Measurements from ENCODE around the gene SYNGR1. TPM values are rescaled to one million over a fixed set of nuclear protein-coding genes. Genes with fewer than 3 reads are reported as not detected.
"Not testable (repeated sequence)": the region's sequence is repeated elsewhere in the genome, so short reads cannot be mapped to it uniquely, and the experiment has no call there.

SYNGR1 gene
- total and polyA plus RNA-seq, 2 of the 8 experiments (the other 6 are each of a cell fraction or from before 2014, with no cell fraction given), result 32.5 to 84.7 TPM

- not testable (repeated sequence) for H2AFZ ChIP-seq (ENCODE audit: low read length); H3K27me3 ChIP-seq (replicated peaks in 1 of 4; ENCODE audit: control insufficient read depth in 3 of 4, extremely low read depth in 1 of 4, insufficient read depth in 3 of 4, low read length in 3 of 4); H3K9me3 ChIP-seq (ENCODE audit: insufficient read depth in 2 of 2, low read depth in 1 of 2, low read length in 1 of 2); H3K27ac ChIP-seq (ENCODE audit: low read depth, low read length); H4K91ac ChIP-seq (replicated peaks; ENCODE audit: insufficient read length, low read length); H3K56ac ChIP-seq (replicated peaks; ENCODE audit: insufficient read length, low read depth, low read length); H2AK5ac ChIP-seq (ENCODE audit: low read depth, low read length); H3K23me2 ChIP-seq (ENCODE audit: low read depth, low read length); H3K79me1 ChIP-seq (ENCODE audit: low read depth, low read length); H3K23ac ChIP-seq (ENCODE audit: insufficient read length); H2BK20ac ChIP-seq (ENCODE audit: low read length); H3K9ac ChIP-seq (replicated peaks in 1 of 4; ENCODE audit: extremely low read depth in 1 of 4, low read depth in 3 of 4, low read length in 3 of 4); H2BK15ac ChIP-seq (ENCODE audit: low read length); H3K4me3 ChIP-seq (ENCODE audit: extremely low read depth in 1 of 4, insufficient read depth in 2 of 4, low read depth in 3 of 4, low read length in 4 of 4); H2BK5ac ChIP-seq (ENCODE audit: low read depth, low read length); H3K36me3 ChIP-seq (ENCODE audit: control insufficient read depth in 2 of 4, insufficient read depth in 4 of 4, low read length in 3 of 4); H2BK120ac ChIP-seq (replicated peaks; ENCODE audit: low read depth, low read length); DNase-seq (ENCODE audit: low read depth in 1 of 2, low spot score in 2 of 2); FAIRE-seq; H3K4ac ChIP-seq (replicated peaks; ENCODE audit: insufficient read length, low read depth, low read length); H2BK12ac ChIP-seq (ENCODE audit: low read depth, low read length); H4K5ac ChIP-seq (ENCODE audit: insufficient read length, low read depth, low read length); H4K8ac ChIP-seq (ENCODE audit: extremely low read depth, insufficient read depth, low read length); H3K14ac ChIP-seq (ENCODE audit: insufficient read length); H3K79me2 ChIP-seq (ENCODE audit: control insufficient read depth in 1 of 2, insufficient read depth in 2 of 2, low read length in 2 of 2); H3K4me2 ChIP-seq (ENCODE audit: insufficient read depth in 1 of 2, low read depth in 2 of 2, low read length in 2 of 2); H4K20me1 ChIP-seq (replicated peaks in 1 of 2; ENCODE audit: control insufficient read depth in 1 of 2, insufficient read depth in 2 of 2, low read length in 2 of 2); H3K18ac ChIP-seq (ENCODE audit: extremely low read depth, low read length)
- CTCF ChIA-PET (ENCODE audit: partially characterized antibody), result interaction anchor here (0.6 to 1.9 kb wide), 8 partner anchors 15 to 488 kb away, joined by 3 to 11 read pairs (median 4); no protein-coding TSS in a partner anchor
- peaks cover 4 to 31% (median 20%) of the 10 kb centered on the region in 4 experiments for H3K4me1 ChIP-seq (replicated peaks in 1 of 4; ENCODE audit: control insufficient read depth in 3 of 4, insufficient read depth in 4 of 4, low read length in 3 of 4)
- POLR2A ChIA-PET (ENCODE audit: partially characterized antibody), result interaction anchor here (2.6 to 22.5 kb wide), 2 partner anchors 7 to 43 kb away, joined by 8 to 413 read pairs; partner anchors contain the start of genes RPL3 and SYNGR1
- 97% methylated on average over 13 of the region's 17 CpGs; no CpG with 5 or more reads in 1 of the 2 experiments for WGBS, 2 experiments (ENCODE audit: extremely low coverage in 1 of 2, insufficient coverage in 1 of 2, insufficient read length in 1 of 2, insufficient replicate concordance in 2 of 2, low coverage in 1 of 2, low lambda C conversion rate in 2 of 2, missing lambda C conversion rate in 1 of 2)
Observed at GRCh38 chr22:39358197-39358596, 8.4 kb downstream of the SYNGR1 start.
